LHCN-M2 (cell line): ENCODE data around the gene LRRC63. TPM values are rescaled to one million over a fixed set of nuclear protein-coding genes. Genes with fewer than 3 reads are reported as not detected.

Source experiments
- DNase-seq: peaks from one replicate; pipeline ENCODE4 v3.0.0-alpha.2; 2012; ENCODE audit warnings: low read depth
- total RNA-seq: library from RNA; depleted of rRNA; stranded (reverse); fragments of >200 nt; gene quantifications from 2 replicates; pipeline ENCODE4 v1.2.3, GENCODE V29; 2014; rRNA removed

Gene LRRC63
- total RNA-seq, 1 experiment from 2014 or later: not detected

GRCh38 chr13:46310066-46310465 is 98.3 kb downstream of the LRRC63 start:
- no peak for DNase-seq

- no peak for DNase-seq
These were observed 99.5 kb downstream of the LRRC63 start for GRCh38 chr13:46311217-46311616.

- DNase-seq: no peak
These were observed 101.3 kb downstream of the LRRC63 start for GRCh38 chr13:46313024-46313423.

GRCh38 chr13:46313432-46314257 is 101.9 kb downstream of the LRRC63 start:
- no peak for DNase-seq

- no peak for DNase-seq
These were observed 102.9 kb downstream of the LRRC63 start for GRCh38 chr13:46314587-46314986.

GRCh38 chr13:46315036-46315435 is 103.3 kb downstream of the LRRC63 start:
- no peak for DNase-seq

- DNase-seq: no peak
These were observed 103.9 kb downstream of the LRRC63 start for GRCh38 chr13:46315491-46316075.

GRCh38 chr13:46317120-46317519 is 105.4 kb downstream of the LRRC63 start:
- DNase-seq: no peak

- no peak for DNase-seq
These were observed 107.3 kb downstream of the LRRC63 start for GRCh38 chr13:46318986-46319385.

- no peak for DNase-seq
These were observed 108.7 kb downstream of the LRRC63 start for GRCh38 chr13:46320406-46320805.

GRCh38 chr13:46320821-46321220 is 109.1 kb downstream of the LRRC63 start:
- no peak for DNase-seq

- peak; percentile 40 for DNase-seq
These were observed 109.9 kb downstream of the LRRC63 start for GRCh38 chr13:46321494-46322225.

GRCh38 chr13:46324976-46325375 is 113.2 kb downstream of the LRRC63 start:
- DNase-seq: no peak

Other genes starting within 250 kb of the LRRC63 start
- 13.0 and 15.4 TPM in 2 replicates for gene ZC3H13, start 159.2 kb upstream of the LRRC63 start, total RNA-seq
- gene CPB2, start 106.9 kb upstream of the LRRC63 start, total RNA-seq: not detected in 2 replicates
- not detected in 2 replicates for gene LCP1, start 29.8 kb upstream of the LRRC63 start, total RNA-seq
- 0.06 and 0.13 TPM in 2 replicates for gene RUBCNL, start 175.3 kb downstream of the LRRC63 start, total RNA-seq